GM18505 (cell line): ENCODE data around the gene ZFYVE1.
"Not testable (repeated sequence)": the region's sequence is repeated elsewhere in the genome, so short reads cannot be mapped to it uniquely, and the experiment has no call there.

Experiments
- ATAC-seq: cut with Tn5 transposase; IDR thresholded peaks from one replicate; pipeline ENCODE4 v1.9.1; 2021; ENCODE audit not compliant: unreplicated experiment
- POLR2A ChIP-seq: IDR thresholded peaks from 4 replicates; pipeline ENCODE4 v1.6.1; 2011; ENCODE audit warnings: borderline replicate concordance; ENCODE audit not compliant: insufficient read depth, insufficient read length; ENCODE audit errors: extremely low read depth

Gene ZFYVE1

DNA sequence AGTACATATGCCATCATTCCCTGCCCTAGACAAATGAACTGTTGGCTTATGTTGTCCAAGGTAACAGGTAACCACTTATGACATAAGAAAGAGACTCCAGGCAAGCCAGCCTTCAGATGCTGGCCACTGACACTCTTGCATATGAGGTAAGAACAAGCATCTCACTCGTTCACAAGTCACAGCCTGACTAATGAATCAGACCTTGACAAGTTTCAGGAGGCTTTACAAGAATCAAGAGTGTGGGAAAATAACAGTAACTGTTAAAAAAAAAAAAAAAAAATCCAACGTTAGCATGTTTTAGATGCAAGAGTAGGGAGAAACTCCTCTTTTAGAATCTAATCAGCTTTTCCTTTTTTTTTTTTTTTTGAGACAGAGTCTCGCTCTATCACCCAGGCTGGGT lies 40.7 kb downstream of the ZFYVE1 start:
- ATAC-seq: no peak

GRCh38 chr14:72982146-72982708 lies 44.7 kb downstream of the ZFYVE1 start:
- ATAC-seq: no peak
- no peak for TF ChIP-seq POLR2A

More for the DNA sequence above, 40.7 kb downstream of the ZFYVE1 start:
- no peak for TF ChIP-seq POLR2A

DNA sequence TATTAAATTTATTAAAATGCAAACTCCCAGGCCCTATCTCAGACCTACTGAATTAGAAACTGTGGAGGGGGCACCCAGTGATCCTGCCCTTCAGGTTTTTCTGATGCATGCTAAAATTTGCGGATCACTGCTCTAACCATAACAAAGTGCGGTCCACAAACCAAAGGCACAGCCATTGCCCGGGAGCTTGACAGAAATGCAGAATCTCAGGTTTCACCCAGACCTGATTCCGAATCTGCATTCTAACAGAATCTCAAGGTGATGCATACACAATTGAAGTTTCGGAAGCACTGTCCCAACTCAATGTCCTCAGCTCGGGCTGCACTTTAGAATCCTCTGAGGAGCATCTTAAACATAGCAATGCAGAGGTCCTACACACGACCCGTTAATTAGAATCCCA lies 46.0 kb downstream of the ZFYVE1 start:
- ATAC-seq: no peak
- no peak for TF ChIP-seq POLR2A

DNA sequence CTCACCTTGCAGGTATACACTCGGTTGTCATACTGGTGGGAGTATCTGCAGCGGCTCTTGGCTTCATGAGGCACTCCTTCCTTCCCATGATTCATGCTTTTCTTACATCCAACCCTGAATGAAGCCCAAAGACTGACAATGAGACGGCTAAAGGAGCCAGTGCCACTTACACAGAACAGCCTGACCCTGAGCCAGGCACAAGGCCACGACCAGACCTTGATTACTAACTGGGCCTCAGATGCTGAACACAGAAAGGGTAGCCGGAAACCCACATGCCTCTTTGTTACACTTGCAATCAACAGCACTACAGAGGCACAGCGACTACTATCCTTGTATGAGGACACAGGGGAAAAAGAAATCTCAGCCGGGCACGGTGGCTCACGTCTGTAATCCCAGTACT lies 48.0 kb downstream of the ZFYVE1 start:
- no peak for TF ChIP-seq POLR2A
- ATAC-seq: no peak

DNA sequence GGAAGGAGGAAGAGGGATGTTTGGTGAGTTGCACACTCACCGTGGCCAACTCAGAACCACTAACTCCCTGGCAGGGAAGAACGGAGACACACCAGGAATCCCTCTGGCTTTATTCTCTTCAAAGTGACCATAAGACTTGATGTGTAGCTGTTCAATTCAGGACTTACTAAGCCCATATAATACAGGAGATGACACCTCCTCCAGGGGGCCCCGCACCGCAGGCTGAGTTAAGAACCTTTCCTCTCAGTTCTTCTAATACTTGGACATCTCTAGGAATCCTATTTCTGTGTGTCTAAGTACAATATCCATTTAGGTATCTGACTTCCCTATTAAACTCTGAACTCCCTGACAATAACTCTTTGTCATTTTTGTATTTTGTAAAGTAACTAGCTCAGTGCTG lies 51.1 kb downstream of the ZFYVE1 start:
- ATAC-seq: no peak
- TF ChIP-seq POLR2A: no peak

DNA sequence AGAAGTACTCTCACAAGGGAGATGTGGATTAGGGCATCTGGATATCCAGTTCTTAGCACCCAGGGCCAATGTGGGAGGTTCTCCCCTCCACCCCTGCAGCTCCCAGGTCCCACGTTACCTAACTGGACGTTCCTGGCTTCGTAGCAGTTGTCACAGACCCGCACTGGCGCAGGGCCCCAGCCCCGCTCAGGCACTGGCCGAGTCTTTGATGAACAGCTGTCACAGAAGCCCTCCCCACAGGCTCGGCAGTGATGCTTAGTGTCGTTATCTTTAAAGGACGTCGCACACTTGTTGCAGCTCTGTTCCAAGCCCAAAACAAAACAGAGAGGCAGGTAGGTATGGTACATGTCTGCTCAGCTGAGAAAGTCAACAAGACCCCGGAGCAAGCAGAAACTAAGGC lies 52.2 kb downstream of the ZFYVE1 start:
- ATAC-seq: no peak
- TF ChIP-seq POLR2A: no peak

DNA sequence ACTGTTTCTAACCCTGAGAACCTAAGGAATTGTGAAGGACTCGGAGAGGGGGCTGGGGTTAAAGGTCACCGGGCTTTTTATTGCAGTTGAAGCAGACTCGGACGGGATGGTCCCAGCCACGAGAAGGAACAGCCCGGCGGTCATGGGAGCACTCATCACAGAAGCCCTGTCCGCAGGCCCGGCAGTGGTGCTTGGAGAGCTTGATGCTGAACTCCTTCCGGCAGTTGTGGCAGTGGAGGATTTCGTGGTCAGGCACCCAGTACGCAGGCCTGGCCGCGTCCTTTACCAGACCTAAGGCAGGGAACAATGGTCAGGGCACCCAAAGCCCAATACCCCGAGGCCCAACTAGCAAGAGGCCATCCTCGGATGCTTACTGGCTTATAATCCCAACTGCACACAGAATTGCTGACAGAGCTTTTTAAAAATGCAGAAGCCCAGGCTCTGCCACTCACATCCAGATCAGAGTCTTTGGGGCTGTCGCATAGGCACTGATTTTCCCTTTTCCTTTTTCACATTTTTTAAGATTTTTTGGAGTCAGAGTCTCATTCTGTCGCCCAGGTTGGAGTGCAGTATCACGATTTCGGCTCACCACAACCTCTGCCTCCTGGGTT lies 56.0 kb downstream of the ZFYVE1 start:
- ATAC-seq: no peak
- no peak for TF ChIP-seq POLR2A

GRCh38 chr14:72970058-72970630 lies 56.8 kb downstream of the ZFYVE1 start:
- TF ChIP-seq POLR2A: no peak

DNA sequence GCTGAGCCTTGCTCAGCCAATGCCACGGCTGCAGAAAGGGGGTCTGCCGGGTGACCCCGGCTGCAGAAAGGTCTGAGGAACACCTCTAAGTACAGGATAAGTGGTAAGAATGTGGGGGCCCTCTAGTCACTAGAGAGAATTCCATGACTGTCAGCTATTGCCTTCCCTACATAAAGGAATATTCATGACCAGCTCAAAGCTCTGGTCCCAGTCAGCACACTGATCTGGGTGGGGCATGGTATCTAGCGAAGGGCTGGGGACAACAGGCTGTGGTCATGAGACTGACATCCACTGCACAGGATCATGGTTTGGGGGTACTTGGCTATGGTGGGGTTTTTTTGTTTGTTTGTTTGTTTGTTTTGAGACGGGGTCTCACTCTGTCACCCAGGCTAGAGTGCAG lies 58.6 kb downstream of the ZFYVE1 start:
- TF ChIP-seq POLR2A: no peak
- no peak for ATAC-seq

More at GRCh38 chr14:72970058-72970630, 56.8 kb downstream of the ZFYVE1 start:
- no peak for ATAC-seq

- no peak for ATAC-seq
- no peak for TF ChIP-seq POLR2A
Observed at GRCh38 chr14:72966038-72966437, 60.9 kb downstream of the ZFYVE1 start.

DNA sequence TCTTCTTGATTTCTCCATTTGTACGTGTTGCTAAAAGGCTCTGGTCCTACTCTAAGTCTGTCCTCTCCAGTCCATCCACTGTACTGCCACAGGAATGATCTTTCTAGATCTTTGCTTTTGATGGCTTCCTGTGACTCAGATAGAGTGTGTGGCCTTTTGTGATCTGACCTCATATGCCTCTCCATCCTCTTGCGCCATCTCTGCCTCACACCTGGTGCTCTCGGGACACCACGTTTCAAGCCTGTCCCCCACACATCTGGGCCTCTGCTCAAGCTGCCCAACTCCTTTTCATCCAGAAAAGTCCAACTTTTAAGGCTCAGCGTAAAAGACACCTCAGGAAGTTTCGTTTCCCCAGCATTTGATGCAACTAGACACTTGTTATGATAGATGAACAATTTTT lies 61.7 kb downstream of the ZFYVE1 start:
- no peak for TF ChIP-seq POLR2A
- no peak for ATAC-seq

DNA sequence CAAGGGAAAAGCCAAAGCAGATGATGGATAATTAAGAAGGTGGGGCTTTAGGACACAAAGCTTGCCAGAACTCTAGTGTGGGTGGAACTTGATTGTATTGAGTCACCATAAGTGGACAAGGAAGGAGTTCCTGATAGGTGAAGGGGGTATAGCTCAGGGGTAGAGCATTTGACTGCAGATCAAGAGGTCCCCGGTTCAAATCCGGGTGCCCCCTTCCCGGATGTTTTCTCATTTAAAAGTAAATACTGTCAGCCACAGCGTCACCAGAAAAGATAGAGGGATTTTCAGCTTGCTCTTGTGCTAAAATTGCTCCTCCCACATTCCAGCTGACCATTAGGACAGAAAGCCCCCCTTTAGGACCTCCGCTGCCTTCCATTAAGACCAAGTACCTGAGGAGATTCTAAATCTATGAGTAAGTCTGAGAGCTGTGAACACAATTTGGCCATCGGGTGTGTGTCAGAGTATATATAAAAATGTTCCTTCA lies 64.0 kb downstream of the ZFYVE1 start:
- no peak for ATAC-seq

DNA sequence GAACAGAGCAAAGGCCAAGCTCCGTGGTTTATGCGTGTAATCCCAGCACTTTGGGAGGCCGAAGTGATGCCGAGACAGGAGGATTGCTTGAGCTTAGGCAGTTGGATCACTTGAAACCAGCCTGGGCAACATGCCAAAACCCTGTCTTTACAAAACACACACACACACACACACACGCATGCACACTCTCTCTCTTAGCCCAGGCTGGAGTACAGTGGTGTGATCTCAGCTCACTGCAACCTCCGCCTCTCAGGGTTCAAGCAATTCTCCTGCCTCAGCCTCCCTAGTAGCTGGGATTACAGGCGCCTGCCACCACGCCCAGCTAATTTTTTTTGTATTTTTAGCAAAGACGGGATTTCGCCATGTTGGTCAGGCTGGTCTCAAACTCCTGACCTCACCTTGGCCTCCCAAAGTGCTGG lies 64.6 kb downstream of the ZFYVE1 start:
- ATAC-seq: not testable (repeated sequence)

More for the DNA sequence above, 64.0 kb downstream of the ZFYVE1 start:
- TF ChIP-seq POLR2A: no peak
